ENCODE results near the gene ZC3H13.

ZC3H13 gene

DNA sequence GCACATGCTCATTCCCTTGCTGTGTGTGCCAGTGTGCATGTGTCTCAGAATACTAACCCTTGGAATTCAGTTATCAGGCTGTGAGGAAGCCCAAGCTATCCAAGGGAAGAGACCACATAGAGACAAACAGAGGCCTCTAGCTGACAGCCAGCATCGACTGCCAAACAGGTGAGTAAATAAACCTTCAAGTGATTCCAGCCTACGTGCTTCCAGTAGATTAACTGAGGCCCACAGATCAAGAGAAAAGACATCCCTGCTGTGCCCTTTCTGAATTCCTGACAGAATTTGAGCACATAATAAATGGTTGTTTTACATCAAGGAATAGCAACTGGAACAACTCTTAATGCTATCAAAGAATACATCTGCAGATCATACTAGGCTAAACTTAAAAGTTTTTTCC lies 17.5 kb downstream of the ZC3H13 start:
- Histone ChIP-seq H3K4me1 (no peaks in the 10 kb centered on the region), H3K36me3 (peaks cover 19% of the 10 kb centered on the region)
- no peak for TF ChIP-seq CTCF (IDR thresholded peaks at IDR 0.05; ENCODE audit: low read depth, low read length)

GRCh38 chr13:46032341-46032740 lies 20.2 kb downstream of the ZC3H13 start:
- Histone ChIP-seq H3K4me3 (ENCODE audit: low read depth, low read length) (no peak overlapping the region), H3K9me3 (no peaks in the 10 kb centered on the region; the same call in 1 of the 2 replicates), H3K36me3 (peaks cover 10% of the 10 kb centered on the region), H3K27me3 (no peaks in the 10 kb centered on the region), H3K4me1 (no peaks in the 10 kb centered on the region)
- TF ChIP-seq CTCF (IDR thresholded peaks at IDR 0.05; ENCODE audit: low read depth, low read length): no peak
- DNase-seq: no peak

More for the DNA sequence above, 17.5 kb downstream of the ZC3H13 start:
- Histone ChIP-seq H3K9me3 (no peaks in the 10 kb centered on the region; the same call in 1 of the 2 replicates), H3K27me3 (no peaks in the 10 kb centered on the region), H3K4me3 (ENCODE audit: low read depth, low read length) (no peak overlapping the region)
- DNase-seq: no peak

- no peaks in the 10 kb centered on the region; the same call in 1 of the 2 replicates for H3K9me3 ChIP-seq
- no peak for DNase-seq
- TF ChIP-seq CTCF (IDR thresholded peaks at IDR 0.05; ENCODE audit: low read depth, low read length): no peak
- no peaks in the 10 kb centered on the region for H3K4me1 ChIP-seq
- peaks cover 7% of the 10 kb centered on the region for H3K36me3 ChIP-seq
- no peak overlapping the region for H3K4me3 ChIP-seq (ENCODE audit: low read depth, low read length)
- no peaks in the 10 kb centered on the region for H3K27me3 ChIP-seq
Measured at GRCh38 chr13:46031581-46032263, 20.8 kb downstream of the ZC3H13 start.

DNA sequence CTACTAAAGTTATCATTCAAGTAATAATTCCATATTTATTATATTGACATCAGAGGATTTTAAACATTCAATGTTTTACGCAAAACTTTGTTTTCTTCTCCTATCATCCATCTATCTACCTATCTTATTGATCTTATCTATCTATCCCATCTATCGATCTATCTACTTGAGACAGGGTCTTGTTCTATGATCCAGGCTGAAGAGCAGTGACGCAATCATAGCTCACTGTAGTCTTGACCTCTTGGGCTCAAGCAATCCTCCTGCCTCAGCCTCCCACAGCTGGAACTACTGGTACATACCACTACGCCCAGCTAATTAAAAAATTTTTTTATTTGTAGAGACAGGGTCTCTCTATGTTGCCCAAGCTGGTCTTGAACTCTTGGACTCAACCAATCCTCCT lies 27.4 kb downstream of the ZC3H13 start:
- Histone ChIP-seq H3K4me1 (no peaks in the 10 kb centered on the region; the same call in 1 of the 2 replicates), H3K27me3 (no peaks in the 10 kb centered on the region), H3K9me3 (no peaks in the 10 kb centered on the region; the same call in 1 of the 2 replicates), H3K4me3 (ENCODE audit: low read depth, low read length) (no peak overlapping the region), H3K36me3 (peaks cover 5% of the 10 kb centered on the region; the same call in 1 of the 2 replicates)
- no peak for TF ChIP-seq CTCF (IDR thresholded peaks at IDR 0.05; ENCODE audit: low read depth, low read length)
- no peak for DNase-seq

DNA sequence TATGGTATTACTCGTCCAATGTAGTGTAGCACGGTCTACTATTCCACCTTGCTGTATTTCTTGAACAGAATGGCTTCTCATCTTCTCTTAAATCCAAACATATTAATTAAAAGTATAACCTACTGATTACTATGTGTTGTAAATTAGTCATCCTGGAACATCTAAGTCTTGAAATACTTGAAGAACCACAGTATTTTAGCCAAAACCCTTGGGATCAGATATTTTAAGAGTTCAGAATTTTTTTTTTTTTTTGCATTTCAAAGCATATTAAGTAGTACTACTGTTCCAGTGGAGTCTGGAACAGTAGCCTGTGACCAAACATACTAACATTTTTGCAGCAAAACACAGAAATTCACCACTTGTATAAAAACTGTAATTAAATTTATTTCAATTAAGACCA lies 30.1 kb downstream of the ZC3H13 start:
- TF ChIP-seq CTCF (IDR thresholded peaks at IDR 0.05; ENCODE audit: low read depth, low read length): no peak

DNA sequence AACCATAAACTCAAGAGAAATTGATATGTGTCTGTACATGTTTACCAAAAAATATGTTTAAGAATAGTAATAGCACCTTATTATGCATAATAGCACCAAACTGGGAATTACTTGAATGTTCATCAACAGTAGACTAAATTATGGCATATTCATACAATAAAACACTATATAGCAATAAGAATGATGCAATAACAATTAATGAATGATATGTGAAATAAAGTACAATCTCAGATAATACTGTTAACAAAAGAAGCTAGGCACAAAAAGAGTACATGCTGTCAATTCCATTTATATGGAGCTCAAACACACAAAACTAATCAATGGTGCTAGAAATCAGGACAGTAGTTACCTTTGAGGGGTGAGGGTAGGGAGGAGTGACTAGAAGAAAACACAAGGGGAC lies 36.3 kb downstream of the ZC3H13 start:
- TF ChIP-seq CTCF (IDR thresholded peaks at IDR 0.05; ENCODE audit: low read depth, low read length): no peak
- no peaks in the 10 kb centered on the region for H3K27me3 ChIP-seq
- DNase-seq: no peak
- no peaks in the 10 kb centered on the region for H3K9me3 ChIP-seq
- no peak overlapping the region for H3K4me3 ChIP-seq (ENCODE audit: low read depth, low read length)
- H3K4me1 ChIP-seq: no peaks in the 10 kb centered on the region
- H3K36me3 ChIP-seq: peaks cover 29% of the 10 kb centered on the region

More for the DNA sequence above, 30.1 kb downstream of the ZC3H13 start:
- Histone ChIP-seq H3K4me1 (no peaks in the 10 kb centered on the region; the same call in 1 of the 2 replicates), H3K36me3 (peaks cover 26% of the 10 kb centered on the region), H3K9me3 (no peaks in the 10 kb centered on the region), H3K4me3 (ENCODE audit: low read depth, low read length) (no peak overlapping the region), H3K27me3 (no peaks in the 10 kb centered on the region)
- DNase-seq: no peak

All from BE2C (cell line).